HEK293 (cell line): Measurements from ENCODE around the gene SPZ1.

Experiments
- GLI4 ChIP-seq: fragments of 450-650 bp; formaldehyde crosslinking; IDR thresholded peaks from 2 replicates; pipeline ENCODE4 v1.5.1; 2016; ENCODE audit warnings: missing biosample characterization, missing genetic modification characterization
- ZNF510 ChIP-seq: fragments of 450-650 bp; formaldehyde crosslinking; IDR thresholded peaks from 2 replicates; pipeline ENCODE4 v1.5.1; 2018; ENCODE audit warnings: mild to moderate bottlenecking, missing genetic modification characterization, missing biosample characterization; ENCODE audit not compliant: insufficient replicate concordance

GRCh38 chr5:80370390-80370789 lies 50.6 kb downstream of the SPZ1 start:
- no peak for TF ChIP-seq GLI4 (tag by site-specific recombination)
- no peak for TF ChIP-seq ZNF510 (tag by site-specific recombination)
